ENCODE data around the gene EXOC2.

GRCh38 chr6:699319-699718, 6.4 kb upstream of the EXOC2 start:
- TF ChIP-seq CTCF (conservative IDR thresholded peaks at IDR 0.05) = no peak
- no peak for TF ChIP-seq ZFX (IDR thresholded peaks at IDR 0.05)

All from C4-2B (cell line).